T-cell (primary cell): ENCODE data around the gene STX16. TPM values are rescaled to one million over a fixed set of nuclear protein-coding genes. Genes with fewer than 3 reads are reported as not detected.

ENCODE experiments used
- ATAC-seq, 4 experiments: fragments of 200-7000 bp in 3 of 4; fragments of 150-1000 bp in 1 of 4; cut with Tn5 transposase; replicated peaks in 1 of 4; 1 replicate in 3 of 4; 2 replicates in 1 of 4; pipeline ENCODE4 v1.10.0; 2021; ENCODE audit warnings: moderate library complexity in 3 of 4, mild to moderate bottlenecking in 2 of 4, moderate number of reproducible peaks in 1 of 4
- CTCF ChIA-PET, 2 donors: fragments of 300-600 bp; sonication (Branson Sonifier 250); formaldehyde crosslinking; loops; one replicate each; lab custom pipeline; 2022; ENCODE audit warnings: antibody characterized with exemption in 2 of 2; lab: Charles Lee
- POLR2A ChIA-PET, 2 donors: fragments of 300-600 bp; sonication (Branson Sonifier 250); formaldehyde crosslinking; loops; one replicate each; lab custom pipeline; 2022; ENCODE audit warnings: antibody characterized with exemption in 2 of 2; lab: Charles Lee
- DNase-seq, 35 experiments: peaks; one replicate each; pipeline versions ENCODE4 v3.0.0 to v3.0.0-alpha.2; 2013 to 2023
- H3K27ac ChIP-seq: one replicate; pipeline ENCODE4 v1.5.1; 2013; ENCODE audit warnings: low read length
- H3K27me3 ChIP-seq, 2 experiments: replicated peaks in 1 of 2; 1 replicate in 1 of 2; 2 replicates in 1 of 2; pipeline versions ENCODE4 v1.6.1 to v1.7.0; 2013; ENCODE audit warnings: low read length in 1 of 2, mixed read lengths in 1 of 2; ENCODE audit not compliant: control insufficient read depth in 2 of 2, insufficient read depth in 2 of 2; ENCODE audit errors: extremely low read depth in 1 of 2
- H3K36me3 ChIP-seq, 2 donors: 1 replicate in 1 of 2; 2 replicates in 1 of 2; pipeline versions ENCODE4 v1.6.1 to v1.7.0; 2013; ENCODE audit warnings: low read length in 1 of 2; ENCODE audit not compliant: control insufficient read depth in 2 of 2, insufficient read depth in 1 of 2; ENCODE audit errors: extremely low read depth in 1 of 2
- H3K4me1 ChIP-seq, 2 experiments: 1 replicate in 1 of 2; 2 replicates in 1 of 2; pipeline versions ENCODE4 v1.6.1 to v1.7.0; 2013; ENCODE audit warnings: low read length in 2 of 2, mixed read lengths in 1 of 2; ENCODE audit not compliant: insufficient read depth in 2 of 2, control insufficient read depth in 1 of 2; ENCODE audit errors: extremely low read depth in 1 of 2
- H3K4me3 ChIP-seq, 2 donors: 1 replicate in 1 of 2; 2 replicates in 1 of 2; pipeline versions ENCODE4 v1.5.1 to v1.7.0; 2013; ENCODE audit warnings: mild to moderate bottlenecking in 2 of 2, low read length in 1 of 2, moderate library complexity in 1 of 2; ENCODE audit not compliant: control insufficient read depth in 1 of 2; ENCODE audit errors: extremely low read depth in 1 of 2
- H3K9me3 ChIP-seq: 2 replicates; pipeline ENCODE4 v1.7.0; 2013
- H3K27ac Mint-ChIP-seq, 2 donors: one replicate each; pipeline ENCODE4 v1.8.0; 2020 to 2021; ENCODE audit warnings: mild to moderate bottlenecking in 2 of 2, mixed read lengths in 2 of 2
- H3K27me3 Mint-ChIP-seq, 2 donors: one replicate each; pipeline ENCODE4 v1.8.0; 2021 to 2022; ENCODE audit warnings: mixed read lengths in 2 of 2
- H3K36me3 Mint-ChIP-seq: one replicate; pipeline ENCODE4 v1.8.0; 2021; ENCODE audit warnings: mixed read lengths
- H3K4me1 Mint-ChIP-seq, 3 donors: one replicate each; pipeline ENCODE4 v1.8.0; 2020 to 2022; ENCODE audit warnings: mixed read lengths in 3 of 3, mild to moderate bottlenecking in 1 of 3
- H3K4me3 Mint-ChIP-seq, 3 donors: one replicate each; pipeline ENCODE4 v1.8.0; 2020 to 2022; ENCODE audit warnings: mild to moderate bottlenecking in 3 of 3, mixed read lengths in 3 of 3, moderate library complexity in 3 of 3
- H3K9me3 Mint-ChIP-seq, 3 donors: one replicate each; pipeline ENCODE4 v1.8.0; 2020 to 2022; ENCODE audit warnings: mixed read lengths in 3 of 3
- WGBS: methylation state at CpG from one replicate; pipeline ENCODE4 v1.1.5; 2013; ENCODE audit warnings: missing lambda C conversion rate; ENCODE audit not compliant: insufficient coverage; 5-methylcytosine and 5-hydroxymethylcytosine counted together
- total RNA-seq, 35 experiments: library from RNA in 6 of 35; stranded (reverse) in 6 of 35; fragments of 120-200 nt in 1 of 35; gene quantifications; one replicate each; pipeline versions ENCODE4 v1.2.1 to v1.2.4 and lab custom pipeline; 2013 to 2026

Gene STX16
- total RNA-seq, 5 donors from 2014 or later (not counting 1 experiment from before 2014, with no cell fraction given): 154 to 213 (median 178) TPM

GRCh38 chr20:58694241-58695083 lies 43.4 kb downstream of the STX16 start:
- H3K27ac ChIP-seq: no peak overlapping the region
- no peak overlapping the region for H3K4me3 ChIP-seq
- WGBS: 96% methylated on average over 27 of the region's 33 CpGs
- Mint-ChIP-seq H3K9me3 (no peaks in the 10 kb centered on the region), H3K36me3 (peaks cover 14% of the 10 kb centered on the region), H3K4me3 (peak overlapping the region in 2 of 3 donors; percentile 73 to 81), H3K4me1 (peaks cover 0 to 20% (median 8%) of the 10 kb centered on the region in 3 donors), H3K27ac (no peak overlapping the region), H3K27me3 (no peaks in the 10 kb centered on the region)
- no peaks in the 10 kb centered on the region for H3K27me3 ChIP-seq
- ATAC-seq (no peak), DNase-seq (peak in 1 of 35 experiments; percentile 10)
- H3K36me3 ChIP-seq: peaks cover 8 to 20% of the 10 kb centered on the region in 2 donors
- ChIA-PET POLR2A (interaction anchor here in 1 of 2 donors (0.8 kb wide), 2 partner anchors 43 to 55 kb away, joined by 3 read pairs; partner anchors contain the start of gene STX16), CTCF (interaction anchor here in 1 of 2 donors (0.8 kb wide), 1 partner anchor 14 kb away, joined by 3 read pairs; no protein-coding TSS in a partner anchor)
- peaks cover 0 to 23% of the 10 kb centered on the region in 2 experiments for H3K4me1 ChIP-seq
- H3K9me3 ChIP-seq: no peaks in the 10 kb centered on the region

- H3K9me3 Mint-ChIP-seq: no peaks in the 10 kb centered on the region
- no peak overlapping the region for H3K27ac Mint-ChIP-seq
- DNase-seq: no peak
- peaks cover 0 to 23% of the 10 kb centered on the region in 2 experiments for H3K4me1 ChIP-seq
- WGBS: 90% methylated on average over 9 of the region's 9 CpGs
- H3K27me3 Mint-ChIP-seq: no peaks in the 10 kb centered on the region
- no peaks in the 10 kb centered on the region for H3K27me3 ChIP-seq
- no peaks in the 10 kb centered on the region for H3K9me3 ChIP-seq
- no peak for ATAC-seq
- POLR2A ChIA-PET: interaction anchor here in 1 of 2 donors (0.6 to 0.8 kb wide), 2 partner anchors 54 to 537 kb away, joined by 3 read pairs; no protein-coding TSS in a partner anchor
- no peak overlapping the region for H3K27ac ChIP-seq
- H3K4me3 ChIP-seq: no peak overlapping the region
- H3K36me3 ChIP-seq: peaks cover 8 to 28% of the 10 kb centered on the region in 2 donors
- CTCF ChIA-PET: interaction anchor here (0.6 to 0.8 kb wide), 2 partner anchors 15 to 39 kb away, joined by 3 read pairs; no protein-coding TSS in a partner anchor
- peaks cover 16% of the 10 kb centered on the region for H3K36me3 Mint-ChIP-seq
- H3K4me3 Mint-ChIP-seq: no peak overlapping the region
- H3K4me1 Mint-ChIP-seq: peaks cover 0 to 20% (median 8%) of the 10 kb centered on the region in 3 donors
These were observed 44.1 kb downstream of the STX16 start for GRCh38 chr20:58695084-58695722.

GRCh38 chr20:58695895-58696375 lies 44.9 kb downstream of the STX16 start:
- peaks cover 8 to 28% of the 10 kb centered on the region in 2 donors for H3K36me3 ChIP-seq
- no peak for ATAC-seq
- H3K9me3 ChIP-seq: no peaks in the 10 kb centered on the region
- Mint-ChIP-seq H3K4me3 (no peak overlapping the region), H3K36me3 (peaks cover 19% of the 10 kb centered on the region), H3K27ac (no peak overlapping the region), H3K27me3 (no peaks in the 10 kb centered on the region), H3K9me3 (no peaks in the 10 kb centered on the region), H3K4me1 (peaks cover 0 to 16% (median 8%) of the 10 kb centered on the region in 3 donors)
- WGBS: 98% methylated on average over 9 of the region's 10 CpGs
- peaks cover 0 to 25% of the 10 kb centered on the region in 2 experiments for H3K4me1 ChIP-seq
- ChIA-PET CTCF (no interaction called here), POLR2A (no interaction called here)
- no peak for DNase-seq
- no peaks in the 10 kb centered on the region for H3K27me3 ChIP-seq
- no peak overlapping the region for H3K27ac ChIP-seq
- H3K4me3 ChIP-seq: no peak overlapping the region

- DNase-seq (no peak), ATAC-seq (no peak)
- H3K27ac ChIP-seq: no peak overlapping the region
- 87% methylated on average over 10 of the region's 10 CpGs for WGBS
- Mint-ChIP-seq H3K4me3 (no peak overlapping the region), H3K27me3 (no peaks in the 10 kb centered on the region), H3K4me1 (peaks cover 0 to 15% (median 8%) of the 10 kb centered on the region in 3 donors), H3K9me3 (no peaks in the 10 kb centered on the region), H3K27ac (no peak overlapping the region), H3K36me3 (peaks cover 19% of the 10 kb centered on the region)
- H3K27me3 ChIP-seq: no peaks in the 10 kb centered on the region
- ChIA-PET POLR2A (interaction anchor here in 1 of 2 donors (0.5 kb wide), 1 partner anchor 52 kb away, joined by 3 read pairs; no protein-coding TSS in a partner anchor), CTCF (no interaction called here)
- H3K9me3 ChIP-seq: no peaks in the 10 kb centered on the region
- H3K4me3 ChIP-seq: no peak overlapping the region
- peaks cover 9 to 28% of the 10 kb centered on the region in 2 donors for H3K36me3 ChIP-seq
- H3K4me1 ChIP-seq: peaks cover 0 to 25% of the 10 kb centered on the region in 2 experiments
These were observed 45.4 kb downstream of the STX16 start for GRCh38 chr20:58696411-58696961.

GRCh38 chr20:58697201-58697866 lies 46.3 kb downstream of the STX16 start:
- peaks cover 22% of the 10 kb centered on the region for H3K36me3 Mint-ChIP-seq
- no peak overlapping the region for H3K27ac ChIP-seq

More at GRCh38 chr20:58697201-58697866, 46.3 kb downstream of the STX16 start:
- CTCF ChIA-PET: no interaction called here
- H3K9me3 Mint-ChIP-seq: no peaks in the 10 kb centered on the region
- H3K27me3 Mint-ChIP-seq: no peaks in the 10 kb centered on the region
- H3K4me1 Mint-ChIP-seq: peaks cover 0 to 12% (median 8%) of the 10 kb centered on the region in 3 donors
- no peak overlapping the region for H3K27ac Mint-ChIP-seq
- Histone ChIP-seq H3K4me1 (peaks cover 0 to 19% of the 10 kb centered on the region in 2 experiments), H3K27me3 (no peaks in the 10 kb centered on the region), H3K36me3 (peaks cover 13 to 28% of the 10 kb centered on the region in 2 donors), H3K9me3 (no peaks in the 10 kb centered on the region), H3K4me3 (no peak overlapping the region)
- WGBS: 97% methylated on average over 15 of the region's 21 CpGs
- ATAC-seq (no peak), DNase-seq (no peak)
- POLR2A ChIA-PET: no interaction called here
- no peak overlapping the region for H3K4me3 Mint-ChIP-seq
